ENCODE results near the gene HSF4. TPM values are rescaled to one million over a fixed set of nuclear protein-coding genes. Genes with fewer than 3 reads are reported as not detected.
A peak's percentile ranks its signal among the peaks of the same experiment; 100 is the strongest.

The HSF4 gene
- total RNA-seq, 4 donors from 2014 or later = 29.5 to 136 (median 76.6) TPM

- H3K4me3 ChIP-seq = no peak overlapping the region
- H3K36me3 ChIP-seq = no peaks in the 10 kb centered on the region
- H3K27ac ChIP-seq = peak overlapping the region in 3 of 4 donors; percentile 90 to 93 (median 92)
- TF ChIP-seq POLR2A (IDR thresholded peaks at IDR 0.05) (no peak), CTCF (IDR thresholded peaks at IDR 0.05) (no peak), POLR2AphosphoS5 (IDR thresholded peaks at IDR 0.05) (no peak), EP300 (IDR thresholded peaks at IDR 0.05; ENCODE audit: low read depth) (no peak)
- H3K9me3 ChIP-seq = no peaks in the 10 kb centered on the region
- WGBS, 2 donors (ENCODE audit: low coverage in 1 of 2) = 83 to 88% methylated on average over 3 to 7 of the region's 7 CpGs
- no peak for DNase-seq
- intact Hi-C loops (cut with DNase I; ENCODE audit: low total_unique reads) (loop anchor here (2.0 kb wide), 1 partner anchor 178 kb away; no protein-coding TSS in a partner anchor), in situ Hi-C loops (cut with MboI; ENCODE audit: low pct_ligation_motif_present in 1 of 4, low pct_unique_long_range_greater_than_20kb in 1 of 4, low sequenced_read_pairs in 3 of 4) (loop anchor here in 3 of 4 donors (10.0 to 25.0 kb wide), 3 partner anchors 142 to 195 kb away; partner anchors contain the start of genes CES3 (in 1 of the 3) and CES4A (in 1 of the 3))
- H3K4me1 ChIP-seq = peaks cover 12 to 53% (median 40%) of the 10 kb centered on the region in 4 donors
- H3K27me3 ChIP-seq = peaks cover 9% of the 10 kb centered on the region
Observed at GRCh38 chr16:67157106-67157748, 7.3 kb upstream of the HSF4 start.

DNA sequence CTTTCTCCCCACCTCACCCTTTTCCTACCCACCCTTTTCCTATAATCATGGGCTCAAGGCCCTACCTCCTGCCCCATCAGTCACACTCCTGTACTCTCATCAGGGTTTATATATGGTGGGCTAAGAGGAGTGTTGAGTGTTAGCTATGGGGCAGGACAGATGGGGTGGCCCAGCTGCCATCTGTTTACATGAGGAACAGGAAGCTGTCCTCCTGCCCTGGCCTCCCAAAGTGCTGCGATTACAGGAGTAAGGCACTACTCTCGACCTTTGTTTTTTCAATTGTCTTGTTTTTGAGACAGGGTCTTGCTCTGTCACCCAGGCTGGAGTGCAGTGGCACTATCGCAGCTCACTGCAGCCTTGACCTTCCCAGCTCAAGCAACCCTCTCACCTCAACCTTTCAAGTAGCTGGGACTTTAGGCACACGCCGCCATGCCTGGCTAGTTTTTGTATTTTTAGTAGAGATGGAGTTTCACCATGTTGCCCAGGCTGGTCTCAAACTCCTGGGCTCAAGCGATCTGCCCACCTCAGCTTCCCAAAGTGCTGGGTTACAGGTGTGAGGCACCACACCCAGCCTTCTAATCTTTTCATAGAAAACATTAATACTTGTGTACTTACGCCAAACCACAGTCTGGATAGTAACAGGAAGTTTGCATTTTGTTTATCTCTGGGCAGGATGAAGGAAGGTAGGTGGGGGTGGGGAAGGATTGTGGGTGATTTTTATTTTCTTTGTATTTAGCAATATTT is 6.5 kb upstream of the HSF4 start:
- no peak for DNase-seq
- Histone ChIP-seq H3K36me3 (no peaks in the 10 kb centered on the region), H3K4me3 (no peak overlapping the region), H3K4me1 (peaks cover 12 to 60% (median 45%) of the 10 kb centered on the region in 4 donors), H3K27me3 (peaks cover 17% of the 10 kb centered on the region), H3K9me3 (no peaks in the 10 kb centered on the region), H3K27ac (peak overlapping the region; percentile 90 to 93 (median 92))
- intact Hi-C loops (cut with DNase I; ENCODE audit: low total_unique reads) (loop anchor here (2.0 kb wide), 2 partner anchors 27 to 179 kb away; no protein-coding TSS in a partner anchor), in situ Hi-C loops (cut with MboI; ENCODE audit: low pct_ligation_motif_present in 1 of 4, low pct_unique_long_range_greater_than_20kb in 1 of 4, low sequenced_read_pairs in 3 of 4) (loop anchor here in 3 of 4 donors (10.0 to 25.0 kb wide), 3 partner anchors 143 to 196 kb away; partner anchors contain the start of genes CES3 (in 1 of the 3) and CES4A (in 1 of the 3))
- TF ChIP-seq CTCF (IDR thresholded peaks at IDR 0.05) (no peak), EP300 (IDR thresholded peaks at IDR 0.05; ENCODE audit: low read depth) (no peak), POLR2AphosphoS5 (IDR thresholded peaks at IDR 0.05) (no peak), POLR2A (IDR thresholded peaks at IDR 0.05) (no peak)
- WGBS, 2 donors (ENCODE audit: low coverage in 1 of 2) = 52 to 72% methylated on average over 4 to 7 of the region's 7 CpGs

DNA sequence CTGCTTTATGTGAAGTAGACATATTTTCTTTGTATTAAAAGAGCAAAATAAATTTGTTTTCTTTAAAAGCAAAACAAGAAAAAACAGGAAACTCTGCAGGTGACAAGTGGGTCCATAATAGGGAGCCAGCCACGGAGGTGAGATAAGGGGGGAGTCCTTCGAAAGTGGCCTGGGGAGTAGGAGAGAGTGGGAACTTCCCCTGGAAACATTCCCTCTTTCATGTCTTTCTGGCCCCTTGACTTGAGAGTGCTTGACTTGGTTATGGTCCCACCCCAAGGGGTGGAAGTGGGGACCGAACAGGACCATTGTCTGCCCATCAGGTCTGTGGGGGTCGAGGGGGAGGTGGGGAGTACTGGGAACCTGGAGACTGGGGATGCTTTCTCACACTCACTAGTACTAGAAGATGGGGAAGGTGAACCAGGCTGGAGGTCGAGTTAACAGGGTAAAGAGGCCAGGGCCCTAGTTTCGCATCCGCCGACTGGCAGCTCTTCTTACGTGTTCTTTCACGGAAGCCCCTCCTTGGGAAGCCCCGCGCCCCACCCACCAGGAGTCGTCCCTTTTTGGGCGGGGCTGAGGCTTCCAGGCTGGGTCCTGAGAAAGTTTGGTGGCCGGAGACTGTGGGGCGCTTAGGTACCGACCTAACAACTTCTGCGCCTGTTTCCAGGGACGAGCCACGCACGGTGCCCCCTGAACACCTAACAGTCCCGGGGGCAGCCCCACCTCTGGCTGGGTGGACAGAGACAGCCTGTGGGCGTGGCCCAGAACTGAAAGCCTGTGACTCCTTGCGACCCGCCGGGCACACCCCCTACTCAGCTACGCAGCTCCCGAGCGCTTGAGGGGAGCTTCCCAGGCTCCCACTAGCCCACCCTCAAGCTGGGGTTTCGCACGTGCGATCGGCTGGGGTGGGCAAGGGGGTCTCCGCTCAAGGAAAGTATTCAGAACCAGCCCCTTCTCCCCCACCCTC is 5.6 kb upstream of the HSF4 start:
- DNase-seq = peak; percentile 82
- 5 to 10% methylated on average over 7 to 27 of the region's 34 CpGs for WGBS, 2 donors (ENCODE audit: low coverage in 1 of 2)
- no peaks in the 10 kb centered on the region for H3K36me3 ChIP-seq
- intact Hi-C loops (cut with DNase I; ENCODE audit: low total_unique reads) = loop anchor here (2.0 kb wide), 1 partner anchor 26 kb away; no protein-coding TSS in a partner anchor
- H3K27me3 ChIP-seq = peaks cover 26% of the 10 kb centered on the region
- peak overlapping the region; percentile 90 to 93 (median 92) for H3K27ac ChIP-seq
- no peaks in the 10 kb centered on the region for H3K9me3 ChIP-seq
- H3K4me1 ChIP-seq = peaks cover 12 to 69% (median 54%) of the 10 kb centered on the region in 4 donors
- H3K4me3 ChIP-seq = peak overlapping the region; percentile 58 to 93 (median 82)
- TF ChIP-seq CTCF (IDR thresholded peaks at IDR 0.05) (no peak), EP300 (IDR thresholded peaks at IDR 0.05; ENCODE audit: low read depth) (no peak), POLR2A (IDR thresholded peaks at IDR 0.05) (no peak), POLR2AphosphoS5 (IDR thresholded peaks at IDR 0.05) (no peak)
- in situ Hi-C loops (cut with MboI; ENCODE audit: low pct_ligation_motif_present in 1 of 4, low pct_unique_long_range_greater_than_20kb in 1 of 4, low sequenced_read_pairs in 3 of 4) = loop anchor here in 3 of 4 donors (10.0 to 25.0 kb wide), 3 partner anchors 144 to 197 kb away; partner anchors contain the start of genes CES3 (in 1 of the 3) and CES4A (in 1 of the 3)

Measured in transverse colon (tissue), 4 donors.